Measurements from ENCODE around the gene CYSTM1.

DNA sequence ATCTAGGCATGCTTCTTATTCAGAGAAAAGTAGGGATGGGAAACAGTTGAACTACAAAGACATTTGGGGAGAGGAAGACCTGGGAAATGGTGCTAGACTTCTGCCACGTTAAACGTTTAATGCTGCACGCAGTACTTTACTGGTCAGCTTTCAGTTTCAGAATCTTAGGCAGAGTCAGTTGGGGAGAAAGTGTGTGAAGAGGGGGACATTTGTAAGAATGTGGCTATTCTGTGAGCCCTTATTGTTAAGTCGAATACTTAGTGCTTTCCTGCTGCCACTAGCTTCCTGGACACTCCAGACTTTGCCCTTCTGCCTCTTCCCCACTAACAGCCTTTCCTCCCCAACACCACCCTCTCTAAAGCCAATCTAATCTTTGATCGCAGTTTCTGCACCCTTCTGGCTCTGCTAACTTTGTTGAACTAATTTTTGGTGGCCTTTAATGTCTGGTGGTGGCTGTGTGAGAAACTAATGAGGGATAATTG, 6.1 kb downstream of the CYSTM1 start:
- no peak for TF ChIP-seq CTCF (IDR thresholded peaks at IDR 0.05)
- TF ChIP-seq POLR2AphosphoS5 (IDR thresholded peaks at IDR 0.05), result no peak
- TF ChIP-seq POLR2A (IDR thresholded peaks at IDR 0.05), result no peak
